Ishikawa (cell line): ENCODE data around the gene NFILZ.

Source experiments
- CEBPB ChIP-seq: IDR thresholded peaks from 2 replicates; pipeline ENCODE4 v1.6.1; 2012
- CREB1 ChIP-seq: IDR thresholded peaks from 2 replicates; pipeline ENCODE4 v1.6.1; 2012; ENCODE audit warnings: low read depth
- EGR1 ChIP-seq: IDR thresholded peaks from 2 replicates; pipeline ENCODE4 v1.6.1; 2012
- EP300 ChIP-seq: IDR thresholded peaks from 2 replicates; pipeline ENCODE4 v1.6.1; 2012; ENCODE audit warnings: borderline replicate concordance
- FOXM1 ChIP-seq: IDR thresholded peaks from 2 replicates; pipeline ENCODE4 v1.6.1; 2012; ENCODE audit warnings: low read depth, borderline replicate concordance
- MAX ChIP-seq: IDR thresholded peaks from 2 replicates; pipeline ENCODE4 v1.6.1; 2012
- NFIC ChIP-seq: IDR thresholded peaks from 2 replicates; pipeline ENCODE4 v1.6.1; 2012
- RAD21 ChIP-seq: IDR thresholded peaks from 2 replicates; pipeline ENCODE4 v1.6.1; 2012; ENCODE audit warnings: low read depth
- REST ChIP-seq: IDR thresholded peaks from 2 replicates; pipeline ENCODE4 v1.6.1; 2012; ENCODE audit warnings: low read depth, mild to moderate bottlenecking
- TAF1 ChIP-seq: IDR thresholded peaks from 2 replicates; pipeline ENCODE4 v1.6.1; 2012; ENCODE audit warnings: low read depth, mild to moderate bottlenecking
- TCF12 ChIP-seq: IDR thresholded peaks from 2 replicates; pipeline ENCODE4 v1.6.1; 2012; ENCODE audit warnings: low read depth
- TEAD4 ChIP-seq: IDR thresholded peaks from 2 replicates; pipeline ENCODE4 v1.6.1; 2012
- YY1 ChIP-seq: IDR thresholded peaks from 2 replicates; pipeline ENCODE4 v1.6.1; 2012; ENCODE audit warnings: low read depth
- ZBTB7A ChIP-seq: IDR thresholded peaks from 2 replicates; pipeline ENCODE4 v1.6.1; 2012; ENCODE audit warnings: low read depth
- TF ChIP-seq, protein P1 (sequence below): IDR thresholded peaks from 2 replicates; pipeline ENCODE4 v1.6.1; 2012

The NFILZ gene

DNA sequence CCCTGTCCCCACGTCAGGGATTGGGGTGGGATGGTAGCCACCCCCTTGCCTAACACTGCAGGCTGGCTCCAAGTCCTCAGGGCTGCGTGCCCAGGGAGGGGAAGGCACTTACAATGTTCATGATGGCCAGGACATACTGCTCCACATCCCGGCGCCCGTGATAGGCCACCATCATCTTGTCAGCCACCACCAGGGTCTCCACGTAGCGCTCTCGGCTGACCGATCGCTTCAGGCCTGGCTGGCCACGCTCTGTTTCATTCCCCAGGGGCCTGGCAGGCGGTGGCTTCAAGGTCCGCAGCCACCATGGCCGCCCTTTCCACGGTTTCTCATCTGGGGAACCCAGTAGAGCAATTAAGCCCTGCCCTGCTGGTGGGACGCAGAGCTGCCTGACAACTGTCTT is 29.6 kb upstream of the NFILZ start:
- TF ChIP-seq, protein P1, sequence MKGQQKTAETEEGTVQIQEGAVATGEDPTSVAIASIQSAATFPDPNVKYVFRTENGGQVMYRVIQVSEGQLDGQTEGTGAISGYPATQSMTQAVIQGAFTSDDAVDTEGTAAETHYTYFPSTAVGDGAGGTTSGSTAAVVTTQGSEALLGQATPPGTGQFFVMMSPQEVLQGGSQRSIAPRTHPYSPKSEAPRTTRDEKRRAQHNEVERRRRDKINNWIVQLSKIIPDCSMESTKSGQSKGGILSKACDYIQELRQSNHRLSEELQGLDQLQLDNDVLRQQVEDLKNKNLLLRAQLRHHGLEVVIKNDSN, result no peak
- TF ChIP-seq TCF12 (no peak), RAD21 (no peak), REST (no peak), EGR1 (no peak), TEAD4 (no peak), FOXM1 (no peak), CREB1 (no peak), CEBPB (no peak), TAF1 (no peak), ZBTB7A (no peak), NFIC (no peak), YY1 (no peak), EP300 (no peak), MAX (no peak)

DNA sequence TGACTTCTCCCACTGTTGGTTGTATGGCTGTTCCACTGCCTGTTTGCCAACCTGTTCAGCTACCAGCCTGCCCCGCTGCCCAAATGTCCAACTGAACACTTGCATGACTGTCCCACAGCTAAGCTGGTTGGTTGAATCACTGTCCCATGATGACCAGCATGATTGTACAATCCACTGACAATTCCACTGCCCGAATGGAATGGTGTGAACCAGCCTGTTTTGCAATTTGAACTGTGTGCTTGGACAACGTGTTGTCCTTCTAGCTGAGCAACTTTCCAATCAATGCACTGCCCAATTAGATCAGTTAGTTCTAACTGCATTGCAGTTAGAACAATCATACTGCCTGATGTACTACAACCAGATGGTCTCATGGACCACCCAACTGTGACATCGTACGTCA is 28.6 kb upstream of the NFILZ start:
- TF ChIP-seq FOXM1 (no peak), TEAD4 (no peak), REST (no peak), MAX (no peak), EGR1 (no peak), EP300 (no peak), RAD21 (no peak), CREB1 (no peak)
- TF ChIP-seq, protein P1, result no peak

DNA sequence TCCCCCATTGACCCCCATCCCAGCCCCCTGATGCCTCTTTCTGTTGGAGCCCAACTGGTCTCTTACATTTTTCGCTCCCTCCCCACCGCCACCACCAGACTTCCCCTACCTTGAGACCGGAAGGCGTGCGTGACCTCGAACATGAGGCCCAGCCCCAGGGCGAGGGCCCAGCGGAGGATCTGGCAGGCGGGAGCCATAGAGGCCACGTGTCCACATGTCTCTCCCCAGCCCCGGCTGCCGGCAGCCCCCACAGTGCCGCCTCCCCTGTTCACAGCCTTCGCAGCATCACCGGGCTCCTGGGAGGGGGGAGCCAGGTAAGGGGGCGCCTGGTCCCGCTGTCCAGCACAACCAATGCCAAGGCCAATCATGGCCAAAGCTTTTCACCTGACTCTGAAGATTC is 24.9 kb upstream of the NFILZ start:
- no peak for TF ChIP-seq TAF1
- TF ChIP-seq NFIC, result no peak
- no peak for TF ChIP-seq FOXM1
- TF ChIP-seq CREB1, result no peak

DNA sequence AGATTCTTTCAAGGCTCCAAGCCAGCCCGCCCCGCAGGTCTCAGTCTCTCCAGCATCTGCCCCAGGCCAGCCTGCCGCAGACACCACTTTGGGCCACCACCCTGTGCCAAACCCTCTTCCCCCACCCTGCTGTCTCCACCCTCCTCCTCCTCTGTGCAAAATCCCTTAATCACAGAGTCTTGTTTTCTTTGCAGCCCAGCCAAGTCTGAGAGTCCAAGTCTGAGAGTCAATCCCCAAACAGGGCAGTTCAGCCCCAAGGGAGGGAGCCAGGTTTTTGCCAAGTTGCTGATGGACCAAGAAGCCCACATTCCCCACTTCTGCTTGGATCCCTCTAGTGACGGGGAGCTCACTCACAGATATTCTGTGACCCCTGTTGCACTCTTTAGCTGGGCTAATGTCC is 23.0 kb upstream of the NFILZ start:
- TF ChIP-seq TAF1, result no peak
- TF ChIP-seq TEAD4, result no peak
- no peak for TF ChIP-seq TCF12
- TF ChIP-seq ZBTB7A, result no peak
- TF ChIP-seq, protein P1, result no peak
- TF ChIP-seq CREB1, result no peak
- TF ChIP-seq EGR1, result no peak
- TF ChIP-seq NFIC, result no peak
- TF ChIP-seq CEBPB, result no peak
- no peak for TF ChIP-seq RAD21
- no peak for TF ChIP-seq FOXM1
- no peak for TF ChIP-seq EP300
- no peak for TF ChIP-seq MAX
- no peak for TF ChIP-seq YY1
- TF ChIP-seq REST, result no peak
